OCI-LY3 (cell line): Measurements from ENCODE around the gene PKP4.

ENCODE experiments used
- H2AFZ ChIP-seq: fragments of 200-600, 300-600 bp; shearing (Covaris generic); 2 replicates; pipeline ENCODE4 v1.6.0; 2014; ENCODE audit warnings: antibody characterized with exemption, low read depth, low read length
- H3K27ac ChIP-seq: fragments of 200-600, 300-600 bp; sonication (generic); 2 replicates; pipeline ENCODE4 v1.5.1; 2014; ENCODE audit warnings: mild to moderate bottlenecking, low read length, moderate library complexity, mixed read lengths
- H3K27me3 ChIP-seq: fragments of 200-600, 300-600 bp; sonication (generic); 2 replicates; pipeline ENCODE4 v1.6.1; 2014; ENCODE audit warnings: low read depth, low read length, mixed read lengths
- H3K36me3 ChIP-seq: fragments of 200-600, 300-600 bp; sonication (generic); replicated peaks from 2 replicates; pipeline ENCODE3; 2014; ENCODE audit warnings: low read depth, low read length, mixed read lengths
- H3K4me1 ChIP-seq: fragments of 300-600, 200-600 bp; sonication (generic); 2 replicates; pipeline ENCODE4 v1.6.1; 2014; ENCODE audit warnings: low read length, mixed read lengths
- H3K4me2 ChIP-seq: fragments of 200-600, 300-600 bp; sonication (generic); 2 replicates; pipeline ENCODE4 v1.6.1; 2014; ENCODE audit warnings: low read length, mixed read lengths
- H3K4me3 ChIP-seq: fragments of 300-600, 200-600 bp; sonication (generic); 2 replicates; pipeline ENCODE4 v1.5.1; 2014; ENCODE audit warnings: antibody characterized with exemption, mild to moderate bottlenecking, low read length, moderate library complexity
- H3K79me2 ChIP-seq: fragments of 300-600, 200-600 bp; shearing (Covaris generic); 2 replicates; pipeline ENCODE4 v1.6.1; 2014; ENCODE audit warnings: mild to moderate bottlenecking, low read length, mixed read lengths
- H3K9ac ChIP-seq: fragments of 300-600, 200-600 bp; shearing (Covaris generic); 2 replicates; pipeline ENCODE4 v1.6.0; 2014; ENCODE audit warnings: mild to moderate bottlenecking, low read length, moderate library complexity
- H3K9me3 ChIP-seq: fragments of 200-600, 300-600 bp; shearing (Covaris generic); 2 replicates; pipeline ENCODE4 v1.6.1; 2014; ENCODE audit warnings: low read length, mixed read lengths; ENCODE audit not compliant: insufficient read depth
- H4K20me1 ChIP-seq: fragments of 200-600, 300-600 bp; sonication (generic); 2 replicates; pipeline ENCODE4 v1.6.1; 2016; ENCODE audit warnings: low read length, mixed read lengths; ENCODE audit not compliant: insufficient read depth
- EZH2phosphoT487 ChIP-seq: fragments of 200-600 bp; shearing (Covaris generic); IDR thresholded peaks from 2 replicates; pipeline ENCODE4 v1.6.1; 2018; ENCODE audit warnings: antibody characterized with exemption, mixed run types, low read depth
- TF ChIP-seq, protein P1 (sequence below): fragments of 200-600, 300-600 bp; sonication (generic); IDR thresholded peaks from 2 replicates; pipeline ENCODE4 v1.5.1; 2014; ENCODE audit warnings: antibody characterized with exemption, low read length, low read depth

Gene PKP4

DNA sequence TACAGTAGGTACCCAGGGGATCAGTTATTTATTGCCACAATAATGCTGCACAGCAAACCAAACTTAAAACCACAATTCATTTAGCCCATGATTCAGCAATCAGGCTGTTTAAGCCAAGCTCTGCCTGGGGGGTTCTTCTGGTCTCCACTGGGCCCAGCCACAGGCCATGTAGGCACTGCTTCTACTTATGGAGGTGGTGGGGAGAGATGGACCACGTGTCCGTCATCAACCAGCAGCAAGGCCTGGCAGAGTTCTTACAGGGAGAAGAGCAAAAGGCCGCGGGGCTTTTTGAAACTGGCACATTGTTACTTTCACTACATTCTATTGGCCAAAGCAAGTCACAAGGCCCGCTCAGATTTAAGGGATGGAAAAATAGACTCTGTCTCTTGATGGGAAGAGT is 262.1 kb downstream of the PKP4 start:
- no peak overlapping the region for H3K9ac ChIP-seq
- no peaks in the 10 kb centered on the region; the same call in 1 of the 2 replicates for H3K9me3 ChIP-seq
- no peak overlapping the region for H3K4me2 ChIP-seq
- no peaks in the 10 kb centered on the region for H3K4me1 ChIP-seq
- H3K4me3 ChIP-seq: no peak overlapping the region
- H3K79me2 ChIP-seq: no peaks in the 10 kb centered on the region
- H3K27me3 ChIP-seq: no peaks in the 10 kb centered on the region
- no peaks in the 10 kb centered on the region for H4K20me1 ChIP-seq
- TF ChIP-seq, protein P1, sequence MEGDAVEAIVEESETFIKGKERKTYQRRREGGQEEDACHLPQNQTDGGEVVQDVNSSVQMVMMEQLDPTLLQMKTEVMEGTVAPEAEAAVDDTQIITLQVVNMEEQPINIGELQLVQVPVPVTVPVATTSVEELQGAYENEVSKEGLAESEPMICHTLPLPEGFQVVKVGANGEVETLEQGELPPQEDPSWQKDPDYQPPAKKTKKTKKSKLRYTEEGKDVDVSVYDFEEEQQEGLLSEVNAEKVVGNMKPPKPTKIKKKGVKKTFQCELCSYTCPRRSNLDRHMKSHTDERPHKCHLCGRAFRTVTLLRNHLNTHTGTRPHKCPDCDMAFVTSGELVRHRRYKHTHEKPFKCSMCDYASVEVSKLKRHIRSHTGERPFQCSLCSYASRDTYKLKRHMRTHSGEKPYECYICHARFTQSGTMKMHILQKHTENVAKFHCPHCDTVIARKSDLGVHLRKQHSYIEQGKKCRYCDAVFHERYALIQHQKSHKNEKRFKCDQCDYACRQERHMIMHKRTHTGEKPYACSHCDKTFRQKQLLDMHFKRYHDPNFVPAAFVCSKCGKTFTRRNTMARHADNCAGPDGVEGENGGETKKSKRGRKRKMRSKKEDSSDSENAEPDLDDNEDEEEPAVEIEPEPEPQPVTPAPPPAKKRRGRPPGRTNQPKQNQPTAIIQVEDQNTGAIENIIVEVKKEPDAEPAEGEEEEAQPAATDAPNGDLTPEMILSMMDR: no peak
- no peak for TF ChIP-seq EZH2phosphoT487
- H3K36me3 ChIP-seq: no peaks in the 10 kb centered on the region
- no peak overlapping the region for H2AFZ ChIP-seq
- no peak overlapping the region for H3K27ac ChIP-seq

DNA sequence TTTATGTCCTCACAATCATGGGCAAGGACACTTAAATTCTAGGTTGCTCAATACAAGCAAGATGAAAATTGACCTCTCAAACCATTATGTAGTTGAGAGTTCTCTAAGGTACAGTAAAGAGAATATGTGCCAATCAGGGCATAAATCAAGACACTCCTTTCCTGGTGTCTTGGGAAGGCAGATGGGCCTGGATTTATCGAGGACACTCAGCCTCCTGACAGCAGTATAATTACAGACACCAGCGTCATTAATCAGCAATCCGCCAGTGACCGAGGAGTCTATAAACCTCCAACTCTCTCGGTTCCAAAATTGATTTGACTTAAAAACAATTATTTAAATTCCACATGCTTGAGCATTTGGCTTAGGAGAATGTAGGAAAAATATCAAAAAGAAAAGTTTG is 262.7 kb downstream of the PKP4 start:
- Histone ChIP-seq H4K20me1 (no peaks in the 10 kb centered on the region), H3K9me3 (no peaks in the 10 kb centered on the region), H3K4me2 (no peak overlapping the region), H2AFZ (no peak overlapping the region), H3K27ac (no peak overlapping the region), H3K79me2 (no peaks in the 10 kb centered on the region), H3K36me3 (no peaks in the 10 kb centered on the region), H3K9ac (no peak overlapping the region), H3K4me1 (no peaks in the 10 kb centered on the region), H3K27me3 (no peaks in the 10 kb centered on the region), H3K4me3 (no peak overlapping the region)
- TF ChIP-seq EZH2phosphoT487: no peak
- TF ChIP-seq, protein P1: no peak

DNA sequence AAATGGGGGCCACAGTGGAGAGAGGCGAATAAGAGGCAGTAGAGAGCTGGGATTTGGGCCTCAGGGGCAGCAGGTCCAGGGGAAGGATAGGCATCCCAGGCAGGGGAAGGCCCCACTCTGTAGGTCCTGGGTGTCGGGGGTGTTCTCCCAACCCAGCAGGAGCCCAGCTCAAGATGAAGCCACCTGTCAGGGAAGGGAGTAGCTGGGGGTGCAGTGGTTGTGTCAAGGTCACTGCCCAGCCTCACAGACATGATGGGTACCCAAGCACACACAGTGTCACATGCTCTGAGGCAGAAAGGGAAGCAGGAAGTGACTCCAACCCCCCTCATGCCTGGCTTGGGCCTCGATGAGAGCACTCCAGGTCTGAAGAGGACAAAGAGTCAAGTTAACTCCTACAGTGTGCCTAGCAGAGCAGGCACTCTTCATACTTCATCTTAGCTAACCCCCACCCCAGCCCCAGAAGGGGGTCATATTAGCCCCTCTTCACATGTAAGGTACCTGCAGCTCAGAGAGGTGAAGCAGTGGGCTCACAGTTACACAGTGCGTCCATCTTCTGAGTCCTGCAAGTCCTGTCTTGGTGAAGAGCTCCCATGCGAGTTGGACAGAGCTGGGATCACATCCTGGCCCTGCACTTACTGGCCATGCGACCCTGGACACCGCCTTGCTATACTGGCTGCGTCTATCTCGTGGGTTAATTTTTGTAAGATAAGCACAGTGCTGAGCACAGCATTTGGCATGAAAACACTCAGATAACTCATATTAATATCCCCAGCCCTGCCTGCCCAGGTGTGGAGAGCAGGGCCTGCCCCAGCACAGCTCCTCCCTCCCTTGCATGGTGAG is 265.7 kb downstream of the PKP4 start:
- no peak overlapping the region for H3K4me3 ChIP-seq
- no peaks in the 10 kb centered on the region for H3K36me3 ChIP-seq
- no peaks in the 10 kb centered on the region for H4K20me1 ChIP-seq
- no peak overlapping the region for H3K9ac ChIP-seq
- H3K4me2 ChIP-seq: no peak overlapping the region
- no peak overlapping the region for H3K27ac ChIP-seq
- TF ChIP-seq EZH2phosphoT487: no peak
- TF ChIP-seq, protein P1: no peak
- H3K9me3 ChIP-seq: no peaks in the 10 kb centered on the region
- H3K27me3 ChIP-seq: no peaks in the 10 kb centered on the region
- H3K79me2 ChIP-seq: no peaks in the 10 kb centered on the region
- H3K4me1 ChIP-seq: no peaks in the 10 kb centered on the region
- H2AFZ ChIP-seq: peak overlapping the region; percentile 30; the same call in 1 of the 2 replicates

DNA sequence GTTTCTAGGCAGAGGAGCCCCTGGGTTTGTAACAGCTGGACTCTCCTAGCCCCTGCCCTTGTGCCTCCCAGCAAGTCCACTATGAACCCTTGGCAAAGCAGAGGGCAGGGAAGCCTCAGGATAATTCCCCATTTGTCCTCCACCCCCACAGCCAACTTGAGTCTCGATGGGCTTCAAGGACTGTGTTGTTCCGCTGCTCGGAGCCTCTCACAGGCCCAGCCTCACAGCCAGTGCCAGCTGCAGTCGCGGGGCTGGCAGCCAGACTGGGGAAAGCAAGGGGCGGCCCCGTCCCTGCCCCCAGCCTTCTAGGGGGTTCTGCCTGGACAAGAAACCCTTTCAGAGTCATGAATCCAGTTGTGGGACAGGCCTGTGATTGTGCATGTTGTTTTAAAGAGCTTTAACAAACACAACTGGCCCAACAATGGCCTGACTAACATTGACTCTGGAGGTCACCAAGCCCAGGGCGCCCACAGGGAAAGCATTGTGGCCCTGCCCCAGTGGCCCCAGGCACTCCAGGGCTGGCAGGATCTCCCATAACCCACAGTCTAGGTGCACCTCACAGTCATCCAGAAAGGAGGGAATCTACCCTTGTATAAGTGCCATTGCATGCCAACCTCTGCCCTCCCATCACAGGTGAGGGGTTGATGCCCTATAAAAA is 266.6 kb downstream of the PKP4 start:
- H3K27me3 ChIP-seq: no peaks in the 10 kb centered on the region
- H3K4me2 ChIP-seq: no peak overlapping the region
- no peak overlapping the region for H3K27ac ChIP-seq
- no peaks in the 10 kb centered on the region for H3K36me3 ChIP-seq
- H3K79me2 ChIP-seq: no peaks in the 10 kb centered on the region
- H2AFZ ChIP-seq: no peak overlapping the region
- no peaks in the 10 kb centered on the region for H3K9me3 ChIP-seq
- H3K9ac ChIP-seq: no peak overlapping the region
- TF ChIP-seq, protein P1: no peak
- no peak for TF ChIP-seq EZH2phosphoT487
- H3K4me1 ChIP-seq: no peaks in the 10 kb centered on the region
- H3K4me3 ChIP-seq: no peak overlapping the region
- H4K20me1 ChIP-seq: no peaks in the 10 kb centered on the region
